Stimulated activated CD8-positive, alpha-beta memory T cell treated with anti-CD3 and anti-CD28 coated beads, Interleukin-7, amount 100 ng/mL, for 48 hours (primary cell): ENCODE measurements around the gene SMTNL1.
"Not testable (repeated sequence)": the region's sequence is repeated elsewhere in the genome, so short reads cannot be mapped to it uniquely, and the experiment has no call there.

ENCODE experiments used
- DNase-seq, 2 donors: peaks; one replicate each; pipeline ENCODE4 v3.0.0-alpha.2; 2020; ENCODE audit warnings: low read depth in 1 of 2; ENCODE audit errors: extremely low read depth in 1 of 2

SMTNL1 gene

DNA sequence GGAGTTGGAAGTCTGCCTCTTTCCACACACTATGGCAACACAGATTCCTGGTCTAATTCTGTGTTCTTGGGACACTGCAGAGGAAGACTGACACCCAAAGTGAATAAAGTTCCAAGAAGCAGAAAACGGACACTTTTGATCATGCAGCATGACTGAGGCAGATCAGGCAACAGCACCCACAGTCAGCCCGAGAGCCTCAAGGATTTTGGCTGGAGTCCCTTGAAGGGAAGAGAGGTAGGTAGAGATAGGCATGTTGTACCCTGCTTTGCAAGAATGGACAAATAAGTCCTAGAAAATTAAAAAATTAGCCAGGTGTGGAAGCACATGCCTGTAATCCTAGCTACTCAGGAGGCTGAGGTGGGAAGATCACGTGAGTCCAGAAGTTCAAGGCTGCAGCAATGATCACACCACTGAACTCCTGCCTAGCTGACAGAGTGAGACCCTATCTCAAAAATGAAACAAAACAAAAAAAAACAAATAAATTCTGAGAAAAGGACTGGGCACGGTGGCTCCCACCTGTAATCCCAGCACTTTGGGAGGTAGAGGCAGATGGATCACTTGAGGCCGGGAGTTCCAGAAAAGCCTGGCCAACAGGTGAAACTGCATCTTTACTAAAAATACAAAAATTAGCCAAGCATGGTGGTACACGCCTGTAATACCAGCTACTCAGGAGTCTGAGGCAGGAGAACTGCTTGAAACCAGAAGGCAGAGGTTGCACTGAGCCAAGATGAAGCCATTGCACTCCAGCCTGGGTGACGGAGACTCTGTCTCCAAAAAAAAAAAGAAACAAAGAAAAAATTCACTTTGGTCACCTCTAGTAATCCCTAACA, 28.8 kb upstream of the SMTNL1 start:
- no peak for DNase-seq

DNA sequence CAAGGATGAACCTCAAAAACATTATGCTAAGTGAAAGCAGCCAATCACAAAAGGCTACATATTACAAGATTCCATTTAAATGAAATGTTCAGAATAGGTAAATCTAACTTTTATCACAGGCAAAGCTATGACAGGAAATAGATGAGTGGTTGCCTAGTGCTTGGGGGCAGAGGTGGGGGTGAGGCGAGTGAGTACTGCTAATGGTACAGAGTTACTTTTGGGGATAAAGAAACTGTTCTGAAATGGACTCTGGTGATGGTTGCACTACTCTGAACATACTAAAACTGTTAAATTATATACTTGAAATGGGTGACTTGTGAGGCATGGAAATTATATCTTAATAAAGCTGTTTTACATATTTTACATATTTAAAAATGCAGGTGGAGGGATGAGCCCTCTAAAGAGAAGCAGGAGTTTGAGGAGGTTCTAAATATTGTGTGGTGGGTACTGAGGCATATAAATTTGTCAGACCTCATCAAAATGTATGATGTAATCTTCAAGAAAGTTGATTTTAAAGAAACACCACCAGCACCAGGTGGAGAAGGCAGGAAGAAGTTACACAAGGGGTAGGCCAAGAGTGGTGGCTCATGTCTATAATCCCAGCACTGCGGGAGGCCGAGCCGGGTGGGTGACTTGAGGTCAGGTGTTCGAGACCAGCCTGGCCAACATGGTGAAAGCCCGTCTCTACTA, 25.5 kb upstream of the SMTNL1 start:
- no peak for DNase-seq

DNA sequence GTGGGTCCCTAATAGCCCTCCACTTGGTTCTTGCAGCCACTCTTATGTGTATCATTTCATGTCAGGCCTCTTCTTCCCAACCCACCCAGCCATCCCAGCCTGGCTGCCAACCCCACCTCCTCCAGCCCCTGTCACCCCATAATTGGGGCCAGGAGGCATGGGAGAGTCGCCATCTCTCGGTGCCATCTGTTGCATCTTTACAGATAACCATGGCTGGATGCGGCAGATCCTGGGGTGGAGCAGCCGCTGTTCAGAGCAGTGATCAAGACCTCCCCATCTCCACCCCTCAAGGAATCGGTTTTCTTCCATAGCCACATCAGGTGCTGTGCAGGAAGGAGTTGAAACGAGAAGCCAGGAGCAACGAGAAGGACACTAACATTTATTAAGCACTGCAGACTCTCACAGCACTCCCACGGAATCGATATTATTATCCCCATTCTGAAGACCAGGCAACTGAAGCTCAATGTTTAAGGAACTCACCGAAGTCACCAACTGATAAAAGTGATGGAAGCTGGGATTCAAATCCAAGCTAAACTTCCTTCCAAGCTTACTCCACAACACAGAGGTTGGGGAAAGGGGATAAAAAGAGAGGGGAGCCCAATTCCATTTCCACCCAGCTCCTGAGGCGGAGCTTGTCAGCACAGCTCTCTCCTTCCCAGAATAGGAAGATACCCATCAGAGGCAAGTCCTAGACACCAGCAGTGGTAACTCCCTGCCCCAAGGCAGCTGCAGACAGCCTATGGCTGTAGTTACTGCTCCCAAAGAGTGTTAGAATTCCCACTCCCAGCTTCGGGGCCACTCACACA, 24.5 kb upstream of the SMTNL1 start:
- no peak for DNase-seq

DNA sequence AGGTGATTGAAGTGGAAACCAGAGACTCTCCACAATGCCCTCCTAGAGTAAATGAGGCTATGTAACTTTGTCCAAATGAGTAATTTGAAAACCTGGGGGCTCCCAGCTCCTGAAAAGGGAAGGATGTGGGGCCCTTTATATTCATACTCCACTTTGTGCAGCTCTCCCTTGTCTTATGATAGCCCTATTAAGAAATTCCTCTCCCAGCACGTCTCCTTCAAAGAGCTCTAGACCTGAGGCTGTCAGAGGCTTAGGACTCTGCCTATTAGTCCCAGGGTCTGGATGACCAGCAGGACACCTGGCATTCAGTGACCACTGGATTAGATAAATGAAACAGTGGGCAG, 24.0 kb upstream of the SMTNL1 start:
- no peak for DNase-seq

DNA sequence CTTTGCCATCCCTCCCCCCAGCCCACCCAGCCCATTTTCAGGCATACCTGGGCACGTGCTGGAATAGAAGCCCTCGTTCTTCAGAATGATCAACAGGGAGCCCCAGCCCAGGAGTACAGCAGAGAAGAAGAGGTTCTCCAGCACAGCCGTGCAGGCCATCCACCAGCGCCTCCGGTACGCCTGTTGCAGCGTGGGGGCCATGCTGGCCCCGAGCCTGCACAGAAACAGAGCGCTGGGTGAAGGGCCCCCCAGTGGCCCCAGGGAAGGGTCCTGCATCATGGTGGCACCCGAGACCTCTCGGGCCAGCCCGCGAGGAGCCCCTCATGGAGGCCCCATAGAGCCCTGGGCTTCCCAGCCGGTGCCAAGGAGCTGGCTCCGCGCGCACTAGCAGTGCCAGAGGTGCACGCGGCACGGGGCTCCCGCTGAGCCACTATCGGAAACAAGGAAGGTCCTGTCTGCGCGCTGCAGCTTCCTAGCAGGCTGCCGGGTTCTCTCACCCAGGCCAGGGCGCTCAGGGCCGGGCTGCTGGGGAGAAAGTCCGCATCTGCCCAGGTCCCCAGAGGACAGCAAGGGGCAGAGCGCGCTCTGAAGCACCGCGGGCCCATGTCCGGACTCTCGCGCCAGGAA, 23.4 kb upstream of the SMTNL1 start:
- no peak for DNase-seq

DNA sequence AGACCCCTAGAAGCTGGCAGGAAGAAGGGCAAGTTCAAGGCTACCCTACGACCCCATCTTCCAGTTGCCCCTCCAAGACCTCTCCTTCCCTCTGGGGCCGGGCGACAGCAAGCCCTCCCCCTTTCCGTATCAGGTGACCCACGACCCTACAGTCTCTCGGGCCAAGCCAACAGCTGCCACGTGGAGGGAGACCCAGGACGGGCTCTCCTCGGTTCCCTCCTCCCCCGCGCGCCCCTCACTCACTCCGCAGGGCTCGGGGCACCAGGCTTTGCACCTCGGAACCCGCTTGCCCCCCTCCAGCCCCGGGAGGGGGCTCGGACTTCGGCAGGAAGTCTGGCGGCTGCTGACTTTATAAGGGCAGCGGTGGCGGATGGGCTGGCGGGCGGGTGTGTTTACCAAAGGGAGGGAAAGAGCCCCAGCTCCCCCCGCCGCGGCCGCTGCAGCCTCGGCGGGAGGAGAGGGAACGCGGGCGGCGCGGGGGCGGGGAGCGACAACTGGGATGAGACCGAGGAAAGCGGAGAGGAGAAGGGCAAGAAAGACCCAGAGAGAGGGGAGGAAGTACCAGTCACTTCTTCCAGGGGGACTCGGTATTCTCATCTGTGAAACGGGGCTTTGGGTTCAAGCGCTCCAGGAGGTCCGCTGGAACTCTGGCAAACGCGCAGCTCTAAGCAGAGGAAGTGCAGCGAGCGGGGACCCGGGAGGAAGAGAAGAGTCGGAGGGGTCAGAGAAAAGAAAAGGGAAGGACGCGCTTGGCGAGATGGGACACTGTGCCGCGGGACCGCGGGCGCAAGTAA, 22.7 kb upstream of the SMTNL1 start:
- peak; percentile 22 to 32 for DNase-seq

DNA sequence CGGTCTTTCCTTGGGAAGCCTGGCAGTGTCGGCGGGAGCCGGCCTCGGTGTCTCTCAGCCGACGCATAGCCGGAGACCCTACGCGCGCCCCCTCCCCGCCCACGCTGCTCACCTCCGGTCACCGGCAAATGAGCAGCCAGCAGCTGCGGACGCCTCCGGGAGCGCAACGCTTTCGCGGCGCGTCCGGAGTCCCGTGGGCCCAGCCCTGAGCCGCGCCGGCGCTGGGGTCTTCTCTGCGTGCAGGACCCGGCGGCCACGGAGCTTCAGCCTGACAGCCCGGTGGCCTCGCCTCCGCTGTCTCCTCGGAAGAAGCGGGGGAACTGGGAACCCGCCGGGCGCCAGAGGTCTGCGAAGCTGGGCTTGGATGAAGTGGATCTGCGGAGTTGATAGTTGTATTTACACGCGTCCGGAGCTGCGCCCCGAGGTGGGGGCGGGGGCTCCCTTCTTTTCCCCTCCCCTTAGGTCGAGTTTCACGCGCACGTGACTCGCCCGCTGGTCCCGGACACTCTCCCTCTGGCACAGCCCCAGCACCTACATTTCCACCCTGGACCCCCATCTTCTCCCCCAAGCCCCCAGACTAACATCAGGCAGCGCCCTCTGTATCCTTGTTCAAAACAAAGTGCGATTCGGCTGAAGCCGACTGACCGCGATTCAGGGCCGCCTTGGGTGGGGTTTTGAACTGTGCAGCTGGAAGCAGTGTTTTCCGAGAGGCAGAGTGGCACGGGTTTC, 21.9 kb upstream of the SMTNL1 start, which contains the start of gene SLC43A1:
Gene SLC43A1, minus strand, starts transcription at position 371 of the 729 bp plus-strand sequence. CDS start 1,591 bp downstream, outside the sequence.
- DNase-seq: no peak

DNA sequence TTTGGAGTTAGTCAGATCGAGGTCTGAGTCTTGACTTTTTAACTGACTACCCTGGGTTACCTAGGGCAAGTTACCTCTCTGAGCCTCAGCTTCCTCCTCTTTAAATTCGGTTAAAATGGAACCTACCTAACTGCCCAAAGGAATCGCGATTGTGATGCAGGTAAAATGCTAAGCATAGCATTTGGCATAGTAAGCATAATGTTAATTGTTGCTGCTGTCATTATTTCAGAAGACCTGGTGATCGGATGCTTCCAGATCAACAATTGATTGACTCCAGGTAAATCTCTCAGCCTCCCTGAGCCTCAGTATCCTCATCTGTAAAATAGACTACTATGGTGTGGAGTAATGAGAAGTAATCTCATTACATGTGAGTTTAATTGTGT, 21.3 kb upstream of the SMTNL1 start:
- no peak for DNase-seq

DNA sequence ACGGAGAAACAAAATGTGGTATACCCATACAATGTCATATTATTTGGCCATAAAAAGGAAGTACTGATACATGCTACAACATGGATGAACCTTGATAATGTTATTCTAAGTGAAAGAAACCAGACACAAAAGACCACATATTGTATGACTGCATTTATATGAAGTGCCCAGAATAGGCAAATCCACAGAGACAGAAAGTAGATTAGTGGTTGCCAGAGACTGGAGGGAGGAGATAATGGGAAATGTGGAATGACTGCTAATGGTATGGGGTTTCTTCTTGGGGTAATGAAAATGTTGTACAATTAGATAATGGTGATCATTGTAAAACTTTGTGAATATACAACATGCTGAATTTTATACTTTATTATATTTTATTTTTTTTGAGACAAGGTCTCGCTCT, 16.3 kb upstream of the SMTNL1 start:
- DNase-seq: no peak

DNA sequence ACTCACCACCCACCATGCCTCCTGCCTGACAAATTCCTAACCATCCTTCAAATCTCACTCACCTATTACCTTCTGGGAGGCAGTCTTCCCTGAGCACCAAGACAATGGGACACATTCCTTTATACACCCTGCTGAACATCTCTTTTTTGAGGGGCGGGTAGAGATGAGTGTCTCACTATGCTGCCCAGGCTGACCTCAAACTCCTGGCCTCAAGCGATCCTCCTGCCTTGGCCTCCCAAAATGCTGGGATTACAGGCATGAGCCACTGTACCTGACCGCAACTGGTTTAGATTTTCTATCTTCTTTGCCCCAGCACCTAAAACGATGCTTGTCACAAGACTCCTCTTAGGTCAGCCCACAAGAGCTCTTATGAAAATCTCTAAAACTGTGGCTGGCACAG, 14.0 kb upstream of the SMTNL1 start:
- no peak for DNase-seq

DNA sequence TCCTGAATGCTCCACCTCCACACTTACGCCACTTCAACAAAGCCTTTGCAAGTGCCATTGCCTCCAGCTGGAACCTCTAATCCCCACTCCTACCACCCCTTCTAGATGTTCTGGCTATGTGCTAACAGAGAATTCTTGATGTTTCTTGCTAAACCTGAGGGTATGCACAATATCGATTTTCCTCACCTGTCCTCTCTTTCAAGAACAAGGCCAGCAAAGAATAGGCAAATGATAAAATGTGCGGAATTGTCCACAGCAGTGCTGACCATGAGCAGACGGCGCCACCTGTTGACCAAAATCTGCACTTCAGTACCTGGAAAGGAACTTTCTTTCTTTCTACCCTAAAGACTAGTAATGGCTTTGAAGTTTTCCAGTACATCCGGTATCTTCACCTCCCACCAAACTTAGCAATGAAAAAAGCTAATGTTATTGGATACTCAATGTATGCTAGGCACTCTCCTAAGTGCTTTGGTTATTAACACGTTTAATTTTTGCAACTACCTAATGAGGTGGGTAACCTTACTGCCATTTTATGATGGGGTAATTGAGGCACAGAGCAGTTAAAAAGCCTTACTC, 10.3 kb upstream of the SMTNL1 start:
- DNase-seq: no peak

DNA sequence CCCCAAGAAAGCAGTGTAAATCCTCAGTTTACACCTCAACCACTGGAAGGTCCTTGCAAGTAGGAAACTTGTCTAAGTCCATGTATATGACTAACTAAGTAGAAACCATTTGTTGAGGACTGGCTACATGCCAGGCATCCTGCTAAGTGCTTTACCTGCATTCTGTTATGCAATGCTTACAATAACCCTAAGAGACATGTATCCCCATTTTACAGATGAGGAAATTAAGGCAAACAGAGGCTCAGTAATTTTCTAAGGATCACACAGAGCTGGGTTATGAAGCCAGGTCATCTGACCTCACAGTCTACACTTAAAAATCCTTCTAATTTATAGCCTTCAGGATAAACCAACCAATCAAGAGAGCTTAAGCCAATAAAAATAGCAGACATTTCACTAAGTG, 8.4 kb upstream of the SMTNL1 start:
- DNase-seq: no peak

DNA sequence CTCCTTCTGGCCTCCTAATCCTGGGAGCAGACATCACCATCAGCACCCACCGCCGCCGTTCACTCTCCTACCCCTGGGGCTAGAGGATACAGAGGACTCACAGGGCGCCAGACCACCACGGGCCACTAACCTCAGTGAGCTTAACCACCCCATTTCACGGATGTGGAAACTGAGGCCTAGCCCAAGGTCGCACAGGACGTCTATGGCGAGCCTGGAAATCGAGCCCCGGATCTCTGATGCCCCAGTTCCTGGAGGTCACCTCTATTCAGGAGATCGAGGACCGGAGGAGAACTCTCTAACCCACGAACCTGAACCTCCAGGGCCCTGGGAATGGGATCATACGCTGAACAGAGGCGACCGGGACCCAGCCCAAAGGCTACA, 7.2 kb upstream of the SMTNL1 start:
- no peak for DNase-seq

DNA sequence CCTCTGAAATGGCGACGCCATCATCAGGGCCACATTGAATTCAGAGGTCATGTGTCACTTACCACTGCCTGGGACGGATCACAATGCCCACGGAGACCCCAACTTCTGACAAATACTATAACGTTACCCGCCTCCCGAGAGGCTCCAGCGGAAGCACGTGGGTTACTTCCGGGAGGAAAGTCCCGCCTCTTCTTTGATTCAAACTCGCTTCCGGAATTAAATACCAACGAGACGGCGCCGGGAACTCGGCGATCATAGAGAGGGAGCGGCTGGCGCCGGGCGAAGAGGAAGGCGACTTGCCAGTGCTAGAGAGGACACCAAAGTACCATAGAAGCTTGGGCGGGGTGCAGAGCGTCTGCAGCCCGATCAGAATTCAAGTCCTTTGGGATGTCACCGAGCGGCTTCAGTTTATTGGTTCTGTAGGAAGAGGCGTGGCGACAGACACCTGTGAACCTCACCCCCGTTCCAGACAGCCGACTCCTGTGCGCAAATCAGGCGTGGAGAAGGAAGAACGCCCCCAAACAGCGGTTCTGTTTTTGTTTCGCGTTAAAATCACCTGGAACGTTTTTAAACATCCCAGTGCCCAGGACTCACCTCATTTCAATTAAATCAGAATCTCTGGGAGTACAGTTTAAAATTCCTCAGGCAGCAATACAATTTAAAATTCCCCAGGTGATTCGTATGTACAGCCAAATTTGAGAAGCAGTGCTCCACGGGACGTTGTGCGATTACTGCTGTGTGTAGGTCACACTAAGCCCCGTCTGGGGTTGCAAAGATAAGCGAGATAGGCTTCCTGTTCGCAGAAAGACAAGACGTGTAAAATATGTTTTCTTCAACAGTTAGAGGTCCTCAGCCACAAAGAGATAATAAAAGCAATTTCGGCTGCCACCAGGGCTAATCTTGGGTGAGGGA, 6.5 kb upstream of the SMTNL1 start, which contains the start of gene TIMM10:
Gene TIMM10, minus strand, starts transcription at position 159 of the 912 bp plus-strand sequence. CDS start 565 bp downstream, outside the sequence.
- DNase-seq: peak; percentile 88 to 93

DNA sequence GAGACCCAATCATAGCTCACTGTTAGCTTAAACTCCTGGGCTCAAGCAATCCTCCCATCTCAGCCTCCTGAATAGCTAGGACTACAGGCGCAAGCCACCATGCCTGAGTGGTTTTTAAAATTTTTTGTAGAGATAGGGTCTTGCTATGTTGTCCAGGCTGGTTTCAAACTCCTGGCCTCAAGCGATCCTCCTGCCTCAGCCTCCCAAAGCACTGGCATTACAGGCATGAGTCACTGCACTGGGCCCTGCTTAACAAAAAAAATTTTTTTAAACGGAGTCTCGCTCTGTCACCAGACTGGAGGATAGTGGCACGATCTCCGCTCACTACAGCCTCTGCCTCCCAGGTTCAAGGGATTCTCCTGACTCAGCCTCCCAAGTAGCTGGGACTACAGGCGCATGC, 2.9 kb upstream of the SMTNL1 start:
- DNase-seq: not testable (repeated sequence)

DNA sequence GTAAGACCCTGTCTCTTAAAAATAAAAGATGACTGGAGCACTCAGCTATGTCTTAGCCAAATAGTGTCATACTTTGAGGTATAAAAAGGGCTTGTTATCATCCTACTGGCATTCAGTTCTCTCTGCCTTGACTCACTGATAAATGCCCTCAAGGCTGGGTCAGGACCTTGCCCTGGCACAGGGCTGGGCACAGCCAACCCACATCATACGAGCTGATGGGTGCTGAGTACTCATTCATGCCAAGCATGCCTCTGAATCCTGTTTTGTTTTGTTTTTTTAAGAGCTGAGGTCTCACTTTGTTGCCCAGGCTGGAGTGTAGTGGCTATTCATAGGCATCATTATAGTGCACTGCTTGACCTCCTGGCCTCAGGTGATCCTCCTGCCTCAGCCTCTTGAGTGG, 1.9 kb downstream of the SMTNL1 start:
- no peak for DNase-seq

DNA sequence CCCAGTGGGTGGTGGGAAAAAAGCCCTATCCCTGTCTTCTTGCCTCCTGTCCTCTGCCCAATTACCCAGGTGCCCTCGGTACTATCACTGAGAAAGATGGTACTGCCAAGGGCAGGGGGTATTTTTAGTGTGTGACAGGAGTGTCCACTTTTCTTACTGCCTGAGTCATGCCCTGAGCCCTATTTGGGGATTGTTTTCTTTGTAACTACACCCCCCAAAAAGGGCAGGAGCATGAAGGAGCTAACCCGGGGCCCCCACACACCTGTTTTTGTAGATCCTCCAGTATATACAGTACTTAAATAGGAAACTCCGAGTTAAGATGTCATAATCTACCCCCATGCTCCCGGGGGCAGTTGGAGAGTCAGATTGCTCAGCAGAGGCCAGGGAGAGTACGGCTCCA, 3.8 kb downstream of the SMTNL1 start:
- DNase-seq: no peak

DNA sequence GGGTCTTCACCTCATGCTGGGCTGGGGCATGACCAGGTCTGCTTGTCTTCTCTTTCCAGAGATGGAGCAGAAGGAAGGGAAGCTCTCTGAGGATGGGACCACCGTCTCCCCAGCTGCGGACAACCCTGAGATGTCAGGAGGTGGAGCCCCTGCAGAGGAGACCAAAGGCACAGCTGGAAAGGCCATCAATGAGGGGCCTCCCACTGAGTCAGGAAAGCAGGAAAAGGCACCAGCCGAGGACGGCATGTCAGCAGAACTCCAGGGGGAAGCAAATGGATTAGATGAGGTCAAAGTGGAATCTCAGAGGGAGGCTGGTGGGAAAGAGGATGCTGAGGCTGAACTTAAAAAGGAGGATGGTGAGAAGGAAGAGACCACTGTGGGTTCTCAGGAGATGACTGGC, 5.2 kb downstream of the SMTNL1 start:
- DNase-seq: no peak
